Tibial nerve (tissue), 4 donors: ENCODE data around the gene PTPRO. TPM values are rescaled to one million over a fixed set of nuclear protein-coding genes. Genes with fewer than 3 reads are reported as not detected.

ENCODE experiments used
- DNase-seq, 2 donors: peaks; one replicate each; pipeline ENCODE4 v3.0.0-alpha.2; 2019; ENCODE audit warnings: low spot score in 2 of 2
- H3K27ac ChIP-seq, 4 donors: fragments of 200-600 bp; sonication (generic) in 3 of 4; one replicate each; pipeline ENCODE4 v1.5.1; 2017 to 2019; ENCODE audit warnings: mild to moderate bottlenecking in 1 of 4
- H3K27me3 ChIP-seq, 2 donors: fragments of 200-600 bp; sonication (generic) in 1 of 2; one replicate each; pipeline versions ENCODE4 v1.5.1 to v1.6.0; 2017 to 2019
- H3K36me3 ChIP-seq, 3 donors: fragments of 200-600 bp; sonication (generic); one replicate each; pipeline ENCODE4 v1.5.1; 2018 to 2019
- H3K4me1 ChIP-seq, 4 donors: fragments of 200-600 bp; sonication (generic) in 3 of 4; one replicate each; pipeline ENCODE4 v1.5.1; 2017 to 2019
- H3K4me3 ChIP-seq, 4 donors: fragments of 200-600 bp; sonication (generic) in 3 of 4; one replicate each; pipeline ENCODE4 v1.5.1; 2017 to 2019; ENCODE audit warnings: mild to moderate bottlenecking in 1 of 4, moderate library complexity in 1 of 4
- H3K9me3 ChIP-seq, 4 donors: fragments of 200-600 bp; sonication (generic) in 3 of 4; one replicate each; pipeline ENCODE4 v1.5.1; 2017 to 2019
- EP300 ChIP-seq, 2 donors: sonication (generic); formaldehyde crosslinking; IDR thresholded peaks; one replicate each; pipeline ENCODE4 v1.6.1; 2017; ENCODE audit warnings: antibody characterized with exemption in 2 of 2, mild to moderate bottlenecking in 1 of 2
- POLR2A ChIP-seq, 2 donors: fragments of 450-650 bp; IDR thresholded peaks; one replicate each; pipeline ENCODE4 v1.6.1; 2017; ENCODE audit warnings: antibody characterized with exemption in 2 of 2, mild to moderate bottlenecking in 2 of 2, moderate library complexity in 2 of 2
- WGBS, 2 donors: methylation state at CpG; one replicate each; pipeline ENCODE4 v1.1.5; 2018; 5-methylcytosine and 5-hydroxymethylcytosine counted together
- total RNA-seq, 4 donors: library from RNA; depleted of rRNA; stranded (reverse); fragments of >200 nt; gene quantifications; one replicate each; pipeline ENCODE4 v1.1.0, GENCODE V29; 2016
- TF ChIP-seq, protein P1 (sequence below), 5 experiments: fragments of 200-600 bp in 3 of 5; fragments of 450-650 bp in 2 of 5; sonication (generic) in 3 of 5; IDR thresholded peaks; one replicate each; pipeline ENCODE4 v1.5.1; 2016 to 2019; ENCODE audit warnings: antibody characterized with exemption in 5 of 5, mild to moderate bottlenecking in 3 of 5, moderate library complexity in 2 of 5

The PTPRO gene
- total RNA-seq, 4 donors from 2014 or later: 1.3 to 5.1 (median 2.0) TPM

DNA sequence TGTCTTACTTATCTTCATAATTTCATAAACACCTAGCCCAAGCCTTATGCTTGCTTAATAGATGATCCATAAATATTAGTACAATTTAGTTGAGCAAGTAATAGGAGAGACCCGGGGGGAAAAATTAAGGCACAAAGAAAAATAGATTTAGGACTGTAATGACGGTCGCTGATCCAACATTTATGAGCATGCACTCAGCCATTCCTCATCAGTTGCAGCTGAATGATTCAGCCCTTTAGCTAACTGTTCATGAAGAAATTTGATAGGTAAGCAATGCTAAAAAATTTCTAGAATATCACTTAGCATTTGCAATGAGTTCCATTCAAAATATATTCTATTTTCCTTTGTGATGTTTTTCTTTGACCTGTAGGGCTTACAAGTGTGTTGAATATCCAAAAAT lies 163.2 kb downstream of the PTPRO start:
- Histone ChIP-seq H3K36me3 (no peaks in the 10 kb centered on the region), H3K27me3 (no peaks in the 10 kb centered on the region), H3K4me3 (no peak overlapping the region), H3K9me3 (no peaks in the 10 kb centered on the region), H3K4me1 (no peaks in the 10 kb centered on the region), H3K27ac (no peak overlapping the region)
- DNase-seq: no peak
- TF ChIP-seq POLR2A (IDR thresholded peaks at IDR 0.05) (no peak), EP300 (IDR thresholded peaks at IDR 0.05) (no peak)
- TF ChIP-seq, protein P1, sequence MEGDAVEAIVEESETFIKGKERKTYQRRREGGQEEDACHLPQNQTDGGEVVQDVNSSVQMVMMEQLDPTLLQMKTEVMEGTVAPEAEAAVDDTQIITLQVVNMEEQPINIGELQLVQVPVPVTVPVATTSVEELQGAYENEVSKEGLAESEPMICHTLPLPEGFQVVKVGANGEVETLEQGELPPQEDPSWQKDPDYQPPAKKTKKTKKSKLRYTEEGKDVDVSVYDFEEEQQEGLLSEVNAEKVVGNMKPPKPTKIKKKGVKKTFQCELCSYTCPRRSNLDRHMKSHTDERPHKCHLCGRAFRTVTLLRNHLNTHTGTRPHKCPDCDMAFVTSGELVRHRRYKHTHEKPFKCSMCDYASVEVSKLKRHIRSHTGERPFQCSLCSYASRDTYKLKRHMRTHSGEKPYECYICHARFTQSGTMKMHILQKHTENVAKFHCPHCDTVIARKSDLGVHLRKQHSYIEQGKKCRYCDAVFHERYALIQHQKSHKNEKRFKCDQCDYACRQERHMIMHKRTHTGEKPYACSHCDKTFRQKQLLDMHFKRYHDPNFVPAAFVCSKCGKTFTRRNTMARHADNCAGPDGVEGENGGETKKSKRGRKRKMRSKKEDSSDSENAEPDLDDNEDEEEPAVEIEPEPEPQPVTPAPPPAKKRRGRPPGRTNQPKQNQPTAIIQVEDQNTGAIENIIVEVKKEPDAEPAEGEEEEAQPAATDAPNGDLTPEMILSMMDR (IDR thresholded peaks at IDR 0.05): no peak
- 73 to 81% methylated on average over 3 of the region's 3 CpGs for WGBS, 2 donors

DNA sequence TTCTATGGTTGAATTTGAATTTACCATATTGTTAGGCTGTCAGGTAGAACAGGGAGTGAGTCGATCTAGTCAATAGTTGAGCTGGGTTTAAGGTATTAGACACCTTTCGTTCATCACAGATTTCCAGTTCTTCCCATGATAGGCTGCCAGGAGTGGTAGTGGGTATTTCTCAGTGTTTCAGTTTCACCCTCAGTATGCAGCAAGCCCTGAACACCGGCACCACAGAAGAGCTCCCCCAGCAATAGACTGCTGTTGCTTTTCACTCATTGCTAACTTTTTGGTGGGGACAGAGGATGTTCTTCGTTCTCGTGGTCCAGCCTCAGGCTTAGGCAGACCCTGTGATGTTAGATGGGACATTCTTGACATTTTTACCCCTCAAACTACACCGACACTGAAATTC lies 164.6 kb downstream of the PTPRO start:
- no peak for TF ChIP-seq POLR2A (IDR thresholded peaks at IDR 0.05)
- TF ChIP-seq, protein P1 (IDR thresholded peaks at IDR 0.05): no peak
- Histone ChIP-seq H3K4me1 (no peaks in the 10 kb centered on the region), H3K27me3 (no peaks in the 10 kb centered on the region), H3K36me3 (no peaks in the 10 kb centered on the region), H3K9me3 (no peaks in the 10 kb centered on the region), H3K27ac (no peak overlapping the region), H3K4me3 (no peak overlapping the region)
- WGBS, 2 donors: 82 to 83% methylated on average over 6 of the region's 6 CpGs
- DNase-seq: no peak

DNA sequence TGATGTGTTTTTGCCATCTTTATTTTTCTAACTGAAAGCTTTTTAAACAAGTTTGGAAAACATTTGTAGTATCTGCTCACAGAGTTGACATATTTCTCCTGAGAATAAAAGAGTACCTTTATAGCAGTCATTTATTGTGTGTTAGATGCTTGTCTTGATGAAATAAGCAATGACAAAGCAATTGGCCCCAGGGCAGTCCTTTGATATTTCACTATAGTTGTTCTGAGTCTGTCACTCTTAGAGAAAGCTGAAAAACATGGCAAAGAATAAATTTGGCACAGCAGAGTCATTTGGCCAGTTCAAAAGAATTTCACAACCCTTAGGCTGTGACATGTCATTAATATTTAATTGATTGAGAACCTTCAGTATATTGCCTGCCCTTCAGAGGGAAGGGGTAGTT lies 166.2 kb downstream of the PTPRO start:
- TF ChIP-seq EP300 (IDR thresholded peaks at IDR 0.05): no peak
- TF ChIP-seq POLR2A (IDR thresholded peaks at IDR 0.05): no peak
- TF ChIP-seq, protein P1 (IDR thresholded peaks at IDR 0.05): no peak
- Histone ChIP-seq H3K36me3 (no peaks in the 10 kb centered on the region), H3K27me3 (no peaks in the 10 kb centered on the region), H3K9me3 (no peaks in the 10 kb centered on the region), H3K27ac (no peak overlapping the region), H3K4me3 (no peak overlapping the region), H3K4me1 (no peaks in the 10 kb centered on the region)
- DNase-seq: no peak

DNA sequence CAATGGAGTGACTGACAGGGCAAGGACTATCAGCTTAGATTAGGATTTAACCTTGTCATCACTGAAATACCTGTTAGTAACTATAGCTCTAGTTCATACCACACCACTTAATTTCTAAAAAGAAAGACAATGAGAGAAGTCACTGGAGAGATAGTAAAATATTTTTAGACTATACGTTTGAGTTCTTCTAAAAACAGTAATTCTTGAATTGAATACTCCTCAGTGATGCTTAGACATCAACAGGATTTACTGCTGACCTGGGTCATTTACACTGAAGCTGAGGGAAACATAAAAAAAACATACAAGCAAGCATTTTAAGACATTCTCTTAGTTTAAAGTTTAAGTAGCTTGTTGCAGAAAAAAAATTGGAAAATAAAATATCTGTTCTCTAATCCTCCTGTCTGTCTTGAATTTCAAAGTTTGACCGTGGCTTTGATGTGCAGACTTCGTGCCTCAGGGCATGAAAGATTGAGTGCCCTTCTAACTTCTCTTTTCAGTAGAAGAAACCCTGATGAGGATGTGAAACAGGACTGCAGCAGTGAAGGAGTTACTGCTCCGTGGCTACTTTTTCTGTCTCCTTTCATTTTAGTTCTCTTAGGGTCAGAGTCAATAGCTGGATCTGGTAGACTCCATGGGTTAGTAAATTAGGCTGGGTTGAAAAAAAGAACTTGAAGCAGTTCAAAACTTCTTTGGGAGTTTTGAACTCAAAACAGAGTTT lies 172.2 kb downstream of the PTPRO start:
- no peak for DNase-seq
- TF ChIP-seq EP300 (IDR thresholded peaks at IDR 0.05): no peak
- TF ChIP-seq POLR2A (IDR thresholded peaks at IDR 0.05): no peak
- TF ChIP-seq, protein P1 (IDR thresholded peaks at IDR 0.05): no peak
- no peak overlapping the region for H3K4me3 ChIP-seq
- 16 to 23% methylated on average over 4 of the region's 4 CpGs for WGBS, 2 donors
- H3K27me3 ChIP-seq: no peaks in the 10 kb centered on the region
- H3K4me1 ChIP-seq: no peaks in the 10 kb centered on the region
- H3K27ac ChIP-seq: no peak overlapping the region
- H3K9me3 ChIP-seq: no peaks in the 10 kb centered on the region
- no peaks in the 10 kb centered on the region for H3K36me3 ChIP-seq

DNA sequence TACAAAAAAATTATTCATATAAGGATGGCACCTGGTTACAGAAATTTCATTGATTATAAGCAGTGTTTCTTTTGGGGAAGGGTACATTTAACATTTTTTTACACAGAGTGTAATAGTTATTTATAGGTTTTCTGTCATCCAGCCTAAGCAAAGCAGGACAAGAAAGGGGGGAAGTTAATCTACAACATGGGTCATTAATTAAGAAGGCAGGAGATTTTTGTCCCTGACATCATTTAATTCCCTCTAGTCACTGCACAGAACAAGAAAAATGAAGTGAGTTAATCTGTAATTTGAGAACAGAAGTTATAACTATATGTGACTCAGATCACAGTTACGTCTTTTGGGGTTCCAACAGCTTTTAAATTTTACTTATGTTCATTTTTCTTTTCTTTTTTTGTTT lies 173.4 kb downstream of the PTPRO start:
- H3K4me3 ChIP-seq: no peak overlapping the region
- H3K9me3 ChIP-seq: no peaks in the 10 kb centered on the region
- DNase-seq: no peak
- no peaks in the 10 kb centered on the region for H3K36me3 ChIP-seq
- no peaks in the 10 kb centered on the region for H3K27me3 ChIP-seq
- no peaks in the 10 kb centered on the region for H3K4me1 ChIP-seq
- no peak for TF ChIP-seq EP300 (IDR thresholded peaks at IDR 0.05)
- TF ChIP-seq POLR2A (IDR thresholded peaks at IDR 0.05): no peak
- TF ChIP-seq, protein P1 (IDR thresholded peaks at IDR 0.05): no peak
- WGBS, 2 donors: 0% methylated on average over 1 of the region's 1 CpG
- H3K27ac ChIP-seq: no peak overlapping the region
